SU-DHL-6 (cell line): ENCODE measurements around the gene MOAP1.
"Not testable (repeated sequence)": the region's sequence is repeated elsewhere in the genome, so short reads cannot be mapped to it uniquely, and the experiment has no call there.

Source experiments
- H2AFZ ChIP-seq: fragments of 200-600 bp; sonication (generic); 2 replicates; pipeline ENCODE4 v1.6.1; 2014; ENCODE audit warnings: low read depth, mild to moderate bottlenecking, moderate library complexity, mixed read lengths, antibody characterized with exemption, low read length; ENCODE audit not compliant: severe bottlenecking
- H3F3A ChIP-seq: fragments of 200-600 bp; shearing (Covaris generic); 2 replicates; pipeline ENCODE4 v1.6.0; 2016; ENCODE audit warnings: antibody characterized with exemption, mild to moderate bottlenecking; ENCODE audit not compliant: insufficient read depth
- H3K27ac ChIP-seq: fragments of 200-600 bp; sonication (generic); 2 replicates; pipeline ENCODE4 v1.5.1; 2016; ENCODE audit warnings: low read depth, mild to moderate bottlenecking, low read length, moderate library complexity, mixed read lengths
- H3K27me3 ChIP-seq: fragments of 200-600 bp; sonication (generic), shearing (Covaris generic); 2 replicates; pipeline ENCODE4 v1.6.0; 2014; ENCODE audit warnings: mild to moderate bottlenecking, low read length
- H3K36me3 ChIP-seq: fragments of 200-600 bp; sonication (generic); 2 replicates; pipeline ENCODE4 v1.6.1; 2014; ENCODE audit warnings: mild to moderate bottlenecking, low read length, mixed read lengths
- H3K4me2 ChIP-seq: fragments of 300-600, 200-600 bp; shearing (Covaris generic), sonication (generic); 2 replicates; pipeline ENCODE4 v1.6.0; 2014; ENCODE audit warnings: low read length, low read depth, mild to moderate bottlenecking; ENCODE audit not compliant: poor library complexity, severe bottlenecking
- H3K4me3 ChIP-seq: fragments of 200-600 bp; sonication (generic); 2 replicates; pipeline ENCODE4 v1.5.1; 2014; ENCODE audit warnings: antibody characterized with exemption, low read length, mild to moderate bottlenecking, mixed read lengths; ENCODE audit not compliant: insufficient read depth, poor library complexity, severe bottlenecking
- H3K79me2 ChIP-seq: fragments of 200-600 bp; sonication (generic); 2 replicates; pipeline ENCODE4 v1.6.1; 2014; ENCODE audit warnings: mild to moderate bottlenecking, low read length, moderate library complexity; ENCODE audit not compliant: insufficient read depth
- H3K9ac ChIP-seq: fragments of 200-600 bp; sonication (generic); 2 replicates; pipeline ENCODE4 v1.7.0; 2014; ENCODE audit warnings: mild to moderate bottlenecking, low read length
- H3K9me2 ChIP-seq: fragments of 200-600 bp; sonication (generic); replicated peaks from 2 replicates; pipeline ENCODE4 v1.6.1; 2014; ENCODE audit warnings: low read length; ENCODE audit not compliant: insufficient read depth
- H3K9me3 ChIP-seq: fragments of 200-600 bp; sonication (generic); 2 replicates; pipeline ENCODE4 v1.6.1; 2014; ENCODE audit warnings: low read length, mixed read lengths; ENCODE audit not compliant: insufficient read depth
- H4K20me1 ChIP-seq: fragments of 200-600 bp; sonication (generic); 2 replicates; pipeline ENCODE4 v1.6.1; 2014; ENCODE audit warnings: low read depth, mild to moderate bottlenecking, antibody characterized with exemption, low read length, moderate library complexity, mixed read lengths
- CTCF ChIP-seq: fragments of 200-600 bp; sonication (generic); IDR thresholded peaks from one replicate; pipeline ENCODE4 v1.5.1; 2017; ENCODE audit warnings: antibody characterized with exemption, mild to moderate bottlenecking, low read length, moderate library complexity; ENCODE audit not compliant: insufficient read depth, poor library complexity, severe bottlenecking
- EZH2phosphoT487 ChIP-seq: fragments of 200-600 bp; sonication (generic), shearing (Covaris generic); conservative IDR thresholded peaks from 2 replicates; pipeline ENCODE4 v1.6.1; 2018; ENCODE audit warnings: mild to moderate bottlenecking, antibody characterized with exemption, low read length, moderate library complexity, mixed read lengths

MOAP1 gene

GRCh38 chr14:93160353-93160801 lies 24.3 kb downstream of the MOAP1 start:
- TF ChIP-seq EZH2phosphoT487 = no peak
- Histone ChIP-seq H3K9ac (no peak overlapping the region), H4K20me1 (no peaks in the 10 kb centered on the region), H3K27me3 (no peaks in the 10 kb centered on the region), H3K36me3 (no peaks in the 10 kb centered on the region), H3K9me3 (no peaks in the 10 kb centered on the region), H2AFZ (no peak overlapping the region), H3K27ac (no peak overlapping the region), H3K4me3 (no peak overlapping the region), H3K4me2 (no peak overlapping the region), H3F3A (no peaks in the 10 kb centered on the region), H3K9me2 (no peaks in the 10 kb centered on the region), H3K79me2 (no peaks in the 10 kb centered on the region)

GRCh38 chr14:93159625-93160352 lies 24.9 kb downstream of the MOAP1 start:
- H3K9ac ChIP-seq, H3K4me2 ChIP-seq, H3K36me3 ChIP-seq, H4K20me1 ChIP-seq, H3K27ac ChIP-seq, H3K79me2 ChIP-seq, H3K9me2 ChIP-seq, H3K27me3 ChIP-seq, H3F3A ChIP-seq, H3K4me3 ChIP-seq, H3K9me3 ChIP-seq, H2AFZ ChIP-seq: not testable (repeated sequence)

GRCh38 chr14:93158349-93158748 lies 26.3 kb downstream of the MOAP1 start:
- not testable (repeated sequence) for H3K79me2 ChIP-seq, H3K27me3 ChIP-seq, H3K9ac ChIP-seq, H3K4me2 ChIP-seq, H3K36me3 ChIP-seq, H3K27ac ChIP-seq, H4K20me1 ChIP-seq, H3K9me3 ChIP-seq, H3F3A ChIP-seq, H3K4me3 ChIP-seq, H3K9me2 ChIP-seq, H2AFZ ChIP-seq

GRCh38 chr14:93156693-93157369 lies 27.9 kb downstream of the MOAP1 start:
- no peak overlapping the region for H3K9ac ChIP-seq
- no peaks in the 10 kb centered on the region for H4K20me1 ChIP-seq
- H3K36me3 ChIP-seq = no peaks in the 10 kb centered on the region
- H3K9me3 ChIP-seq = no peaks in the 10 kb centered on the region
- H3K4me2 ChIP-seq = no peak overlapping the region
- H3F3A ChIP-seq = no peaks in the 10 kb centered on the region
- H3K27me3 ChIP-seq = no peaks in the 10 kb centered on the region
- H3K4me3 ChIP-seq = no peak overlapping the region
- H3K27ac ChIP-seq = no peak overlapping the region
- no peaks in the 10 kb centered on the region for H3K79me2 ChIP-seq
- H3K9me2 ChIP-seq = no peaks in the 10 kb centered on the region
- TF ChIP-seq CTCF (no peak), EZH2phosphoT487 (no peak)
- no peak overlapping the region for H2AFZ ChIP-seq

GRCh38 chr14:93155667-93156066 lies 29.0 kb downstream of the MOAP1 start:
- Histone ChIP-seq H3K36me3 (no peaks in the 10 kb centered on the region), H3K9ac (no peak overlapping the region), H3K27me3 (no peaks in the 10 kb centered on the region), H2AFZ (no peak overlapping the region), H3K79me2 (no peaks in the 10 kb centered on the region), H4K20me1 (no peaks in the 10 kb centered on the region), H3K9me2 (no peaks in the 10 kb centered on the region), H3K4me3 (no peak overlapping the region), H3F3A (no peaks in the 10 kb centered on the region), H3K4me2 (no peak overlapping the region), H3K9me3 (no peaks in the 10 kb centered on the region), H3K27ac (no peak overlapping the region)
- TF ChIP-seq CTCF (no peak), EZH2phosphoT487 (no peak)
